GM19397 (cell line): ENCODE data around the gene RERE.

Source experiments
- ATAC-seq: cut with Tn5 transposase; IDR thresholded peaks from one replicate; pipeline ENCODE4 v1.9.1; 2021; ENCODE audit warnings: mild to moderate bottlenecking, moderate library complexity; ENCODE audit not compliant: unreplicated experiment

RERE gene

DNA sequence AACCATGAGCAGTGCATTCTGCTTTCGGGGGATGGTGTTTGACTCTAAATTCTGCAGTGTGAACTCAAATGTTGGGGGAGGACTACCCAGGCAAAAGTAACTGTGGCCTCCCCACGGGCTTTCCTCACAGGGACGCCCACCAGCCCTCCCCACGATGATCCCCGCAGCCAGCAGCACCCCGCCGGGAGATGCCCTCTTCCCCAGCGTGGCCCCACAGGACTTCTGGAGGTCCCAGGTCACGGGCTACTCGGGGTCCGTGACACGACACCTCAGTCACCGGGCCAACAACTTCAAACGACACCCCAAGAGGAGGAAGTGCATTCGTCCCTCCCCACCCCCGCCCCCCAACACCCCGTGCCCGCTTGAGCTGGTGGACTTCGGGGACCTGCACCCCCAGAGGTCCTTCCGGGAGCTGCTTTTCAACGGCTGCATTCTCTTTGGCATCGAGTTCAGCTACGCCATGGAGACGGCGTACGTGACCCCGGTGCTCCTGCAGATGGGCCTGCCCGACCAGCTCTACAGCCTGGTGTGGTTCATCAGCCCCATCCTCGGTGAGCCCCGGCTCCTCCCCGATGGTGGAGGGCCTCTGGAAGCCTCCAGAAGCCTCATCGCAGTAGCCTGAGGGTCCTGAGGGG is 493.1 kb downstream of the RERE start:
- no peak for ATAC-seq

DNA sequence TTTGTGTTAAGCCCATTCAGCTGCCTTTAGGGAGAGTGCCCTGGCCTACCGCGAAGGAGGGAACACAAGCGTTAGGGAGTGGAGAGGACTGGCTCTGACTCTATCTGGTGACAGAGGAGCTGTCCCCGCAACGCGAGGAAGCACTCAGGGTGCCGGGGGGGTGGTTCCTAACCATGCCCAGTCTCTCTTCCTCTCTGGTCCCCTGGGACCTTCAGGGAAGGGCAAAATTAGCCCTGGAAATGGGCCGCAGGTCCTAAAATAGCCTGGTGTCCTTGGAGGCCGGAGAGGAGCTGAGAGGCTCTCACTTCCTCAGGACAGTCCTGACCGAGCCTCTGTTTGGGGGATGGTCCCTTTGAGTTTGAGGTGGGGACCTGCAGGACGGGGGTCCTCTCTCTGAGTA is 493.7 kb downstream of the RERE start:
- no peak for ATAC-seq

DNA sequence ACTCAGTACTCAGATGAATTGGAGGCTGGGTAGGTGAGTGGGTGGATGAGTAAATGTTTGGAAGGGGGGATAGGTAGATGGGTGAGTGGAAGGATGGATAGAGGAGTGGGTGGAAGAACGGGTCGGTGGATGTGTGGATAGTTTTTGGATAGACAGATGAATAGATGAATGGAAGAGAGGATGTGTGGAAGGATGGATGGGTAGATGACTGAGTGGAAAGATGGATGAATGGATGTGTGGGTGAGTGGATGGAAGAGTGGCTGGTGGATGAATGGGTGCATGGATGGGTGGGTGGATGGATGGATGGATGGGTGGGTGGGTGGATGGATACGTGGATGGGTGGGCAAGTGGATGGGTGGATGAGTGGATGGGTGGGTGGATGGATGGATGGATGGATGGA is 495.8 kb downstream of the RERE start:
- no peak for ATAC-seq

DNA sequence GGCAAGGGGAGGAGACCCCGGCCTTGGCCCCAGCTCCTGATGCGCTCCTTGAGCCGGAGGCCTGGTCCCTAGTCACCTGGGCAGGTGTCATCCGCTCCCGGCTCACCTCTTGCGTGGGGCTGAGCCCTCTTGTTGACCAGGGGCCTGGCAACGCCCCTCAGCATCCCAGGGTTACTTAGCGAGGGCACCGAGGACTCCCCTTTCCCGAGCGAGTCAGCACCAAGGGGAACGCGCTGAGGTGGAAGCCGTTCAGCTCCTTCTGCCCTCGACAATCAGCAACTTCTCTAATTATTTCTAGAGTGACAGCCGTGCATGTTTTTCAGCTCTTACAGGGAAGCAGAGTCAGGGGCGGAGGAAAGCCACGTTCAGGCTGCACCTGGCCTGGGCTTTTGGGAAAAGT is 499.0 kb downstream of the RERE start:
- no peak for ATAC-seq

DNA sequence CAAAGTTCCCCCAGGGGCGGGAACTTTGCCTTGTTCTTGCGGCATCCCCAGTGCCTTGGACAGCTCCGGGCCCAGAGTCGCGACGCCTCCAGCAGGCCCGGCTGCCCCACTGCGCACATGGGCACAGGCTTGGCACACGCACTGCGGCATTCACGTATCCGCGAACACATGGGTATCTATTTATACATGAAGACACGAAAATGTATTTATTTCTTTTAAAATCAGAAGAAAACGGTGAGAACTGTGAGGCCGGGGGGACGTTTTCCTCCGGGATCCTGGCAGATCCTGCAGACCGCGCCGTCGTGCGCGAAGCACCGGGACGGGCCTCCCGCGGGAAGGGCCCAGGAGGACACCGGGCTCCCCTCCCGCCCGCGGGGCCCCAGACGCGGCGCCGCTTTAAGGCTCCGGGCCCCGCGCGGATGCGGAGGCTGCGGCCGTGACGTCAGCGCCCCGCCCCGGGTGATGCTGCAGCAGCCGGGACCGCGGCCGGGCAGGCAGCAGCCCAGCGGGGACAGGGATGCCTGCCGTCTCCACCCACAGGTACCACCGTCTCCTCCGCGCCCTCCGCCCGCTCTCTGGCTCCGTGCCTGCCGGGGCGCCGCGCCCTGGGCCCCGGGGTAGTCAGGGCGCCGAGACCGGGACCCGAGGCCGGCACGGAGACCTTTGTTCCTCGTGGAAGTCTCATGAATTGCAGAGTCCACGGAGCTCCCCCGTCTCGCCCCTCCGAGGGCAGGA is 499.6 kb downstream of the RERE start, which contains the start of gene SLC45A1:
Gene SLC45A1 (plus strand): TSS at position 468 of the 735 bp plus-strand sequence. CDS start 6,216 bp downstream, outside the sequence.
- ATAC-seq: no peak

DNA sequence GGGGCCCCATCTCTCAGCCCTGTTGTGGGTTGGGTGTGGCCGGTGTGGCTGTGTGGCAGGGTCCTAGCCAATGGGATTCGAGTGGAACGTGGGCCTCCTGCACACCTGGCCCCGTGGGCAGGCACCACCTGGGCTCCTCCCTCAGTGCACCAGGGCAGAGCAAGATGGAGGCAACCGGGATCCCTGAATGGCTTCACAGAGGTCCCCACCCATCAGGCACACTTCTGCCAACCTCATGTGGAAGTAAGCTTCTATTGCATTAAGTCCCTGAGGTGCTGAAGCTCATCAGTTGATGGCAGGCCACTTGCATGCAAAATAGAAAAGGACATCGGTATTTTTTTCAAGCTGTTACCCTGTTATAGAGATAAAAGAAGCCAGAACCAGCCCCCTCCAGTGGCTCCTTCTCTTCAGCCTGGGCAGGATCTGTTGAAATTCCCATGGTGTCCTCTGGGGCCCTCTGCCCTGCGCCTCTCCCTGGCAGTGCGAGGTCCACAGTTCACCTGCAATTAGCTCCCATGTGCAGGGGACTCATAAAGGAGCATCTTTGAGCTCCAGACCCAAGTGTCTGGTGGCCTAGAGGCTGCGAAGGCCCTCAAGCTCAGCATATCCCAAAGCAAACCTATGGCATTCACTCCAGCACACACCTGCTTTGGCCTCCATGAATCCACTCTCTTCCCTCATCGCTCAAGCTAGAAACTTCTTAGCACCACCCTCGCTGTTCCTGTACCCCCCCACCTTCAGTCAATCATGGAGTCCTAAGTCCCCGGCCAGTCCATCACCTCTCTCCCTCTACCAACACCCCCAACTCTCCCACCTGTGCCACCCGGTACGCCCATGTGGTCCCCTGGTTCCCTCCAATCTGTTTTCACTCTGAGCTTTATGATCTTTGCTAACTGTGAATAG is 501.6 kb downstream of the RERE start:
- ATAC-seq: no peak

DNA sequence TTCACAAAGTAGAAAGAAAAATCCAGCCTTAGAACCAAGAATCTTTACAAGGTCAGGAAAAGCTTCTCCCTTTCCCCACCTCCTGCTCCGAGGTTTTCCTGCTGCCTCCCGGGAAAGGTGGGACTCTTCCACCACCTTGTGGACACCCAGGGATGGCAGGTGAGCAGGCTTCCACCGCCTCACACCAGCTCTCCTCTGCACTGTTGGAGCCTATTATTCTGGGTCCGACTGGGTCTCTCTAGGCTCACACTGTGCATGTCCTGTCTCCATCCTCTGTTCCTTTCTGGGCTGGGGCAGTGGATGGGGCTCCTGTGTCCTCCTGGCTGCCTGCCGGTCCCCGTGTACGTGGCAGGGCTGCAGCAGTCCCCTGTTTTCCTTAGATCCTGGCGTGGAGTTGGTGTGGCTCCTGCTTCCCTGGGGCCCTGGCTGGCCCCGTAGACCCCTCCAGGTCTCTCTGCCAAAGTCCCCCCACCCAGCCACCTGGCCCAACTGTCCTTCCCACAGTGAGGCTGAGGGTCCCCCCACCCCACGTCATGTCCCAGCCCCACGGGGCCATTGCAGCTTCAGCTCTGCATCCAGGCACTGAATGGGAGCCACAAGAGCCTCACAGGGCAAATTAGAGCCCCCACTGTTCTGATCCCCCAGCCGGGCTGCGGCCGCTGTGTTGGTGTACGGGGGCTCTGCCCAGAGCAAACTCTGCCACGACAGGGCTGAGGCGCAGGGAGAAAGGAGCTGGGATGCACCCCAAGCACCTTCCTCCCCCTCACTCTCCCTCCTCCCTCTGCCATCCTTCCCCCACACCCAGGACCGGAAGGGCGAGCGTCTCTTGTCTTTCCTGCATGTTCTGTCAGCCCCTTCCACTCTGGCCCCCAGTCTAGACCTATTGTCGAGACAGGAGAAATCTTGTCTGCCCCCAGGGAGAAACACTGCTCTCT is 502.8 kb downstream of the RERE start:
- no peak for ATAC-seq

DNA sequence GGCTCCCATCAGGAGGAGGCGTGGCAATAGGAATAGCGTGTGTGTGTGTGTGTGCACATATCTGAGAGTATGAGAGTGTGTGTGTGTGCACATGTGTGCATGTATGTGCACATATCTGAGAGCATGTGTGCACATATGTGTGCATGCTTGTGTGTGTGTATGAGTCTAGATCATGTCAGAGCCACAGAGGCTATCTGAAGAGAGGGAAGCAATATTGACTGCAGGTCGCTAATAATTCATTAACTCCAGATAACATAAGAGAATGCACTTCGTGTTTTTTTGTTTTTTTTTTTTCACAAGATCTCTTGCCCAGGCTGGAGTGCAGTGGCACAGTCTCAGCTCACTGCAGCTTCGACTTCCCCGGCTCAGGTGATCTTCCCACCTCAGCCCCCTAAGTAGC is 504.2 kb downstream of the RERE start:
- no peak for ATAC-seq

DNA sequence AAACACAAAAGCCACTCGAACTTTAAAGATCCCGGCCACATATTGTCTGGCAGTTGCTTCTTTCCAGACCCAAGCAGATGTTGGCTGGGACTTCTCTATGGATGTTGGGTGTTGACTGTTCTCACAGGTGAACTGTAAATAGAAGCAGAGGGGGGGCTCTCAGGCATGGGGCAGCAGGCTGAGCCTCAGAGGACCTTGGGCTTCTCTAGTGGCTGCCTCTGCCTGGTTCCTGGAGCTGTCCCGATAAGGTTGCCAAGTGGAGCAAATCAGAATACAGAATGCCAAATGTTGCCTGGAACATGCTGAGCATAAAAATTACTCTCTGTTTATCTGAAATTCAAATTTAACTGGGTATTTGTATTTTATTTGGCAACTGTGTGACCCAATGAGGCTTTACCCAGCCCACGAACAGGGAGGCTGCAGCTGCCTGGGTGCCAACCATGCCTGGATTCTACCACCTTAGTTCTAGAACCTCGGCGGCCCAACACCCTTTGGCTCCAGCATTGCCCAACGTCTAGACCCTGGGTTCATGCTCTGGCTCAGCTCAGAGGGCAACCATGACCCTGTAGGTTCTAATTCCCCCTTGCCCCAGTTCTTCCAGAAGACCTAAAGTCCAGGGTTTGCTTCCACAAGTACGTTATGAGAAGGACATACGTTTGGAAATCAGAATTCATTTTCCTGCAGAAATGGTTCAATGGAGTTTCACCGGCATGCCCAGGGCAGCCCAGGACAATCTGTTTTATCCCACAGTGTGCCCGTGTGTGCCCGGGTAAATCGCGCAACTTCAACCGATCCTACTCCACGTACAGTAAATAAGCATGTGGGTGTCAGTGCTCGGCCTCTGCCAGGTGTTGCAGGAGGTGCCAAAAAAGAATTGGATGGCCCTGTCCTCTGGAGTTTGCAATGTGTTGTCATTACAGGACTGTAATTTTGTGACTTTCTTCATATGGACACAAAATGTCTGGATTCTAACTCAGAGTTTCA is 504.9 kb downstream of the RERE start:
- ATAC-seq: no peak

DNA sequence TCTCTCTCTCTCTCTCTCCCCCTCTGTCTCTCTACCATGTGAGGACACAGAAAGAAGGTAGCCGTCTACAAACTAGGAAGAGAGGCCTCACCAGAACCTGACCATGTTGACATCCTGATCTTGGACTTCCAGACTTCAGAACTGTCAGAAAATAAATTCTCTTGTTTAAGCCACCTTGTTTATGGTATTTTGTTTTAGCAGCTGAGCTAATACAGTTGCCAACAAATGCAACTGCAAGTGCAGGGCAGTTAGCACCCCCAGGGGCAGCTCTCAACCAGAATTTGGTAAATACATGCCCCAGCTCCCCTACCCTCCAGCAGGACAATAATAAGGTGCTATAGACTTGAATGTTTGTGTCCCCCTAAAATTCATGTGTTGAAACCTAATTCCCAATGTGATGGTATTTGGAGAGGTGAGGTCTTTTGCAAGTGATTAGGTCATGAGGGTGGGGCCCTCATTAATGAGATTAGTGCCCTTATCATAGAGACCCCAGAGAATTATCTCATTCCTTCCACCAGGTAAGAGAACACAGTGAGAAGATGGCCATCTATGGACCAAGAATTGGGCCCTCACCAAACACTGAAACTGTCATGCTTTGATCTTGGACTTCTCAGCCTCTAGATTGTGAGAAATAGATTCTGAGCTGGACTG is 506.2 kb downstream of the RERE start:
- ATAC-seq: no peak

DNA sequence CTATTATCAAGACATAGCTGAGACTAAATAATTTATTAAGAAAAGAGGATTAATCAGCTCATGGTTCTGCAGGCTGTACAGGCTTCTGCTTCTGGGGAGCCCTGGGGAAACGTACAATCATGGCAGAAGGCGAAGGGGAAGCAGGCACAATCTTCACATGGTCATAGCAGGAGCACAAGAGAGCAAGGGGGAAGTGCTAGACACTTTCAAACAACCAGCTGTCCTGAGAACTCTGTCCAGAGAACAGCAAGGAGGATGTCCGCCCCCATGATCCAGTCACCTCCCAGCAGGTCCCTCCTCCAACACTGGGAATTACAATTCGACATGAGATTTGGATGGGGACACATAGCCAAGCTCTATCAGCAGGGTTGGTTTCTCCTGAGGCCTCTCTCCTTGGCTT is 509.8 kb downstream of the RERE start:
- ATAC-seq: no peak

DNA sequence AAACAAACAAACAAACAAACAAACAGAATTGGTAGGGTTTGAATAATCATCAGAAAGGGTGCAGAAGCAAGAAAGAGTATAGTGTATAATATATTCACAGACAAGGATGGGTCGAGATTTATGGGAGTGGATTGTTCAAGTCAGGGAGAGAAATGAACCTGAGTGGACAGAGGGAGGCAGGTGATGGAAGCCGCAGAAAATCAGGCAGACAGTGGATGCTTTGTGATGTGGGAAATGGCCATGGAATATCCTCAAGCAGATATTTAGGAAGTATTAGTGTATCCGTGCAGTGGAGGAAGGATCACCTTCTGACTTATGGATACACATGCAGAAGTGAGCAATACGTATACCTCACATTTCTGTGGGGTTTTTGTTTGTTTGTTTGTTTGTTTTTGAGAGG is 513.6 kb downstream of the RERE start:
- ATAC-seq: no peak

DNA sequence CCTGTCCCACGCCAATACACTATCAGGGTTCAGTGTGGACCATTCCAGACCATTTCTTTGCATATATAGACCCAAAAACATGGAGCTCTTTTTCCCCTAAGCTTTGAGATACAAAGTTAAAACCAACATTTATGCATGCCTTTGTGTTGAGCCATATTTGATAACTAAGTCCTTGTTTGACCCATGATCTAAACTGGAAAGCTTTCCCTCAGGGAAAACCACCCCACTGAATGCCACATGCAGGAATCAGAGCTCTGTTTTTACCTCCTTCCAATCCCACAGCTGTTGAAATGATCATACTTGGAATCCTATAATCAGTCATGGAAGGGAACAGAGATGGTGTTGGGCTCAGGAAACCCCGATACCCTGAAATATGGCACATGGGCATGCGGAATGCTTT is 514.3 kb downstream of the RERE start:
- no peak for ATAC-seq
